Upper lobe of right lung (tissue), 1 donor: Measurements from ENCODE around the gene VTCN1. TPM values are rescaled to one million over a fixed set of nuclear protein-coding genes. Genes with fewer than 3 reads are reported as not detected.

Experiments
- ATAC-seq: fragments of 200-7000 bp; cut with Tn5 transposase; one replicate; pipeline ENCODE4 v1.9.1; 2020; ENCODE audit warnings: mild to moderate bottlenecking, moderate library complexity
- DNase-seq: peaks from one replicate; pipeline ENCODE4 v3.0.0-alpha.2; 2020
- H3K27ac ChIP-seq: fragments of 200-600 bp; one replicate; pipeline ENCODE4 v1.8.0; 2022
- H3K27me3 ChIP-seq: fragments of 200-600 bp; one replicate; pipeline ENCODE4 v1.8.0; 2022; ENCODE audit warnings: mild to moderate bottlenecking
- H3K36me3 ChIP-seq: fragments of 200-600 bp; one replicate; pipeline ENCODE4 v1.8.0; 2022
- H3K4me1 ChIP-seq: fragments of 200-600 bp; one replicate; pipeline ENCODE4 v1.8.0; 2022
- H3K4me3 ChIP-seq: fragments of 200-600 bp; one replicate; pipeline ENCODE4 v1.8.0; 2022; ENCODE audit warnings: mild to moderate bottlenecking
- H3K9me3 ChIP-seq: fragments of 200-600 bp; one replicate; pipeline ENCODE4 v1.8.0; 2022
- intact Hi-C: fragments of 100-400 bp; cut with DNase I; formaldehyde crosslinking; loops from one replicate; pipeline ENCODE4 v1.11.0; 2022
- total RNA-seq: library from RNA; stranded (reverse); fragmentation: NEBNext Ultra II Directional; extraction: Animal tissue kit (Norgen Biotek cat#: 25700); gene quantifications from one replicate; pipeline ENCODE4 v1.2.1, GENCODE V29; 2021
- TF ChIP-seq, protein P1 (sequence below): fragments of 200-600 bp; IDR thresholded peaks from one replicate; pipeline ENCODE4 v1.8.0; 2022; ENCODE audit warnings: antibody characterized with exemption
- donor health status: DM: no; HTN: yes; CAD: no; lungs with severe emphysema.

The VTCN1 gene
- total RNA-seq, 1 donor from 2014 or later = not detected

DNA sequence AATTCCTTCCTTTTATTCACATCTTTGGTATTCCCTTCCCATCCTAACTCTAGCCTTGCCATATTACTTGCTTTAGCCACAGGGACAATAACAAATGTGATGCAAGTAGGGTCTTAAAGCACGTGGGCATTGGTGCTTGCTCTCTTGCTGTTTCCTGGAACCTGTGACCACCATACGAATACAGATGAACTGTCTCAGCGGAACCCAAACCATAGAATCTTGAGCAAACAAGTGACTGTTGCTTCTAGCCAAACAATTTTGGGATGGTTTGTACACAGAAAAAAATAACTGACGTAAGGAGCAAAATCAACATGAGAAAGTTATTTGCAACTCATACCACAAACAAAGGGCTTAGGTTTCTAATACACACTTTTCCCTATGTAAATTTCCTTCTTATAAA is 15.2 kb upstream of the VTCN1 start:
- Histone ChIP-seq H3K27me3 (no peaks in the 10 kb centered on the region), H3K36me3 (no peaks in the 10 kb centered on the region), H3K4me1 (no peaks in the 10 kb centered on the region), H3K4me3 (no peak overlapping the region), H3K27ac (no peak overlapping the region), H3K9me3 (no peaks in the 10 kb centered on the region)
- intact Hi-C loops = no loop called here
- TF ChIP-seq, protein P1, sequence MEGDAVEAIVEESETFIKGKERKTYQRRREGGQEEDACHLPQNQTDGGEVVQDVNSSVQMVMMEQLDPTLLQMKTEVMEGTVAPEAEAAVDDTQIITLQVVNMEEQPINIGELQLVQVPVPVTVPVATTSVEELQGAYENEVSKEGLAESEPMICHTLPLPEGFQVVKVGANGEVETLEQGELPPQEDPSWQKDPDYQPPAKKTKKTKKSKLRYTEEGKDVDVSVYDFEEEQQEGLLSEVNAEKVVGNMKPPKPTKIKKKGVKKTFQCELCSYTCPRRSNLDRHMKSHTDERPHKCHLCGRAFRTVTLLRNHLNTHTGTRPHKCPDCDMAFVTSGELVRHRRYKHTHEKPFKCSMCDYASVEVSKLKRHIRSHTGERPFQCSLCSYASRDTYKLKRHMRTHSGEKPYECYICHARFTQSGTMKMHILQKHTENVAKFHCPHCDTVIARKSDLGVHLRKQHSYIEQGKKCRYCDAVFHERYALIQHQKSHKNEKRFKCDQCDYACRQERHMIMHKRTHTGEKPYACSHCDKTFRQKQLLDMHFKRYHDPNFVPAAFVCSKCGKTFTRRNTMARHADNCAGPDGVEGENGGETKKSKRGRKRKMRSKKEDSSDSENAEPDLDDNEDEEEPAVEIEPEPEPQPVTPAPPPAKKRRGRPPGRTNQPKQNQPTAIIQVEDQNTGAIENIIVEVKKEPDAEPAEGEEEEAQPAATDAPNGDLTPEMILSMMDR = no peak
- ATAC-seq (no peak), DNase-seq (no peak)

DNA sequence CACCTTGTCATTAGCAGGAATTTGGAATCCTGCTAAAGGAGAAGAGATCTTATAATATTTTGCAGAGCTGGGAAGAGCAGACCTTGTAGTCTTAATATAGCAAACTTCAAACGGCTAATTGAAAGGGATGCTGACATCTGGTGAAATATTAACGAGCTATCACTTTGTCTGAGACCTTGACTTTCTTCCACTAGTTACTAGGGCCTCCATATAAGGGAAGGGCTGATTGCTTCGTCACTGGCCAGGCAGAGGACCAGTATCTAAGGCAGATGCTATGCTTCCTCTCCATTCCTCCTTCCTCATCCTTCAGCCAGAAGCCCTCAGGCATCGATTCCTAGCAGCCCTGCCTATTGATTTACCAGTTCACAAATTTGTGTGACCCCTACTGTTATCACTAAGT is 6.0 kb upstream of the VTCN1 start:
- H3K9me3 ChIP-seq = no peaks in the 10 kb centered on the region
- no peaks in the 10 kb centered on the region for H3K4me1 ChIP-seq
- ATAC-seq = no peak
- H3K4me3 ChIP-seq = no peak overlapping the region
- no peak overlapping the region for H3K27ac ChIP-seq
- intact Hi-C loops = no loop called here
- TF ChIP-seq, protein P1 = no peak
- no peak for DNase-seq
- no peaks in the 10 kb centered on the region for H3K36me3 ChIP-seq
- H3K27me3 ChIP-seq = no peaks in the 10 kb centered on the region

DNA sequence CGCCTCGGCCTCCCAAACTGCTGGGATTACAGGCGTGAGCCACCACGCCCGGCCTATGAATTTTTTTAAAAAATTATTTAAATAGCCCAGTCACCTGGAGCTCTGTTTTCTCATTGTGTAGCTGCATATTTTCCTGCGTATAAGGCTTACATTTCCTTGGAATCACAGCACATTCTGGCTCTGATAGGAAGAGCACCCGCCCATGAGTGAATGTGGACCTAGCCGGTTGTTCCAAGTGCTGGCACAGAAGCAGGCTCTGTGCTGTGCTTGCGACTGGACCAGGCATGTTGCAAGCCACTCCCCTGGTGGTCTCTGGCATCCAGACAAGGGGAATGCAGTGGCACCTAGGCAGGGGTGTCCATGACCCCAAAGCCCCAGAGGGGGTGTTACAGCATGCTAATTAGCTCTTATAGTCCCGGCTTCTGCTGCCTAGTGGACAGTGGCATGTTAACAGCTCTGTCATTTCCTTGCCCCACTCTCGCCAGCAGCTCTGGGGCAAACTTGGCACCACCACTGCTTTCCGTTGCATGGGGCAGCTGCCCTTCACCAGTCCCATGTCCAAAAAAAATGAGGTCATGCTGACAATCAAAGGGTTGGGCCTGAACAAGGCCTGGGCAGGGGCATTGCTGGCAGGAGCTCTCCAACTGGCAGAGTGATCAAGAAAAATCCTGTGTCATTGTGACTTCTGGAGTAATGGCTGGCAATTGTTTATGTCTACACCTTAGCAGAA is 5.2 kb upstream of the VTCN1 start:
- intact Hi-C loops = no loop called here
- Histone ChIP-seq H3K9me3 (no peaks in the 10 kb centered on the region), H3K27me3 (no peaks in the 10 kb centered on the region), H3K27ac (no peak overlapping the region), H3K4me3 (no peak overlapping the region), H3K4me1 (no peaks in the 10 kb centered on the region), H3K36me3 (no peaks in the 10 kb centered on the region)
- ATAC-seq (no peak), DNase-seq (no peak)
- TF ChIP-seq, protein P1 = no peak

DNA sequence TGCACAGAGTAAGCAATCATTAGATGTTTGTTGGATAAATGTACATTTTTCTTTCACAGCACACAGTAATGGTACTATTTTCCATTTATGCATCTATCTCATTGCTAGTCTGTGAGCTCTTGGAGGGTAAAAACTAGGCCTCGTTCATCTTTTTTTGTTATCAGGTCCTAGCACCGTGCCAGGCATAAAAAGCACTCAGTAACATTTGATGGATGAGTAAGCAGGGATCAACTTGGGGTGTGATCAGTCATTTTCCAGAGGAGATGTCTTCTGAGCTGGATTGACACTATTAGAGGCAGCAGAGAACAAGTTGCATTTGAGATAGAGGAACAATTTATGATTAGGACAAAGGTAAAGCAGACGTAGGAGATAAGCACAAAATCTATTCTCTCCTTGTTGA is 4.3 kb upstream of the VTCN1 start:
- no peaks in the 10 kb centered on the region for H3K9me3 ChIP-seq
- ATAC-seq = no peak
- H3K27me3 ChIP-seq = no peaks in the 10 kb centered on the region
- H3K4me3 ChIP-seq = no peak overlapping the region
- H3K27ac ChIP-seq = no peak overlapping the region
- no peaks in the 10 kb centered on the region for H3K36me3 ChIP-seq
- intact Hi-C loops = no loop called here
- DNase-seq = no peak
- TF ChIP-seq, protein P1 = no peak
- H3K4me1 ChIP-seq = no peaks in the 10 kb centered on the region

DNA sequence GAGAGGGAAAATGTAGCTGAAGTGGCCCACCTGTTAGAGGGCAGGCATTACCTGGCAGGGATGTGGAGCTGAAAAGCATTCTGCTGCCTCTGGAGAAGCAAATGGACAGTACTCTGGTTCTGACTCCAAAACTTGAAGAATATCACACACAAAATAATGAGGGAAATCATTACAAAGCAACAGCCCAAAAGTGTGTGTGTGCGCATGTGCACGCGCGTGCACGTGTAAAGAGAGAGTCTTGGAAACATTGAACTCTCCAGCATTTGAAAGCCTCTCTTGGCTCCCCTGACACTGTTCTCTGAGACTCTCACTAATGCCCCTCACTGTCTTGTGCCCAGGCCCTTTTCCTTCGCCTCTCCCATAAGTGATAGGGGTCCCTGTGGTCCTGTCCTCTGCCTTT is 2.3 kb upstream of the VTCN1 start:
- Histone ChIP-seq H3K9me3 (no peaks in the 10 kb centered on the region), H3K36me3 (no peaks in the 10 kb centered on the region), H3K27me3 (no peaks in the 10 kb centered on the region), H3K27ac (no peak overlapping the region), H3K4me1 (no peaks in the 10 kb centered on the region), H3K4me3 (no peak overlapping the region)
- ATAC-seq = no peak
- no peak for DNase-seq
- intact Hi-C loops = no loop called here
- TF ChIP-seq, protein P1 = no peak

DNA sequence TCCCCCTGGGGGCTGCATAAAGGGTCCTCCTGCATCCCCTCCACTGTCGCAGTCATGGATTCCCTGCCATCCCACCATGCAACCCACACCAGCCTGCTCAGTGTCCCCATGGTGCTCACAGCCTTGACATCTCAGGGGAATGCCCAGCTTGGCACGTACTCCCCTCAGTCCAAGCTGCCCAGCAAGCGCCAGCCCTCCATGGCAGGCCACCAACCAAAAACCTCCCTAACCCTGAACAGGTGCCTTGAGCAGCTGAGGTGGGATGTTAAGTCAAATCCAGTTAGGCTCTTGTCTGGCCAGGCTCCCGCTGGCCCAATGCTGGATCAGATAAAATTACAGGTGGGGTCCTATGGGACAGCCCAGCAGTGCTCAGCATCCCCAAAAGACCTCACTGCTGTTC is 341 bp downstream of the VTCN1 start:
- intact Hi-C loops = no loop called here
- Histone ChIP-seq H3K9me3 (no peaks in the 10 kb centered on the region), H3K27me3 (peaks cover 6% of the 10 kb centered on the region), H3K4me1 (no peaks in the 10 kb centered on the region), H3K36me3 (no peaks in the 10 kb centered on the region), H3K4me3 (no peak overlapping the region), H3K27ac (no peak overlapping the region)
- ATAC-seq (no peak), DNase-seq (no peak)
- TF ChIP-seq, protein P1 = no peak
